GM18868 (cell line): Measurements from ENCODE around the gene NT5M.
A peak's percentile ranks its signal among the peaks of the same experiment; 100 is the strongest.
"Not testable (repeated sequence)": the region's sequence is repeated elsewhere in the genome, so short reads cannot be mapped to it uniquely, and the experiment has no call there.

Experiments
- ATAC-seq: cut with Tn5 transposase; IDR thresholded peaks from one replicate; pipeline ENCODE4 v1.9.1; 2021; ENCODE audit warnings: mild to moderate bottlenecking, moderate library complexity; ENCODE audit not compliant: unreplicated experiment

Gene NT5M

GRCh38 chr17:17301659-17302058, 1.5 kb upstream of the NT5M start:
- not testable (repeated sequence) for ATAC-seq

- ATAC-seq = no peak
These were observed 796 bp downstream of the NT5M start for GRCh38 chr17:17303847-17304490.

GRCh38 chr17:17304521-17304985, 1.4 kb downstream of the NT5M start:
- no peak for ATAC-seq

GRCh38 chr17:17305281-17305801, 2.2 kb downstream of the NT5M start:
- ATAC-seq = peak; percentile 81

GRCh38 chr17:17309356-17309755, 6.2 kb downstream of the NT5M start:
- no peak for ATAC-seq

GRCh38 chr17:17313350-17313991, 10.3 kb downstream of the NT5M start:
- no peak for ATAC-seq

GRCh38 chr17:17314501-17315071, 11.4 kb downstream of the NT5M start:
- ATAC-seq = no peak

GRCh38 chr17:17315142-17315821, 12.1 kb downstream of the NT5M start:
- ATAC-seq = no peak

GRCh38 chr17:17320188-17320910, 17.2 kb downstream of the NT5M start:
- no peak for ATAC-seq

GRCh38 chr17:17320911-17321220, 17.7 kb downstream of the NT5M start:
- ATAC-seq = no peak

GRCh38 chr17:17321356-17322025, 18.3 kb downstream of the NT5M start:
- ATAC-seq = no peak

GRCh38 chr17:17322516-17323510, 19.6 kb downstream of the NT5M start:
- ATAC-seq = no peak

- ATAC-seq = no peak
These were observed 21.4 kb downstream of the NT5M start for GRCh38 chr17:17324616-17325015.

GRCh38 chr17:17325228-17325627, 22.1 kb downstream of the NT5M start:
- no peak for ATAC-seq

GRCh38 chr17:17325816-17326215, 22.6 kb downstream of the NT5M start:
- ATAC-seq = no peak

GRCh38 chr17:17326275-17326875, 23.2 kb downstream of the NT5M start:
- ATAC-seq = no peak

GRCh38 chr17:17328251-17328650, 25.1 kb downstream of the NT5M start:
- ATAC-seq = no peak

- no peak for ATAC-seq
These were observed 38.3 kb downstream of the NT5M start for GRCh38 chr17:17341452-17341851.
